Activated effector memory CD4-positive, alpha-beta T cell treated with Interleukin-2 at 50 U/mL for 16 hours (primary cell): Measurements from ENCODE around the gene CLDN5.

Source experiments
- DNase-seq: peaks from one replicate; pipeline ENCODE4 v3.0.0-alpha.2; 2020

The CLDN5 gene

DNA sequence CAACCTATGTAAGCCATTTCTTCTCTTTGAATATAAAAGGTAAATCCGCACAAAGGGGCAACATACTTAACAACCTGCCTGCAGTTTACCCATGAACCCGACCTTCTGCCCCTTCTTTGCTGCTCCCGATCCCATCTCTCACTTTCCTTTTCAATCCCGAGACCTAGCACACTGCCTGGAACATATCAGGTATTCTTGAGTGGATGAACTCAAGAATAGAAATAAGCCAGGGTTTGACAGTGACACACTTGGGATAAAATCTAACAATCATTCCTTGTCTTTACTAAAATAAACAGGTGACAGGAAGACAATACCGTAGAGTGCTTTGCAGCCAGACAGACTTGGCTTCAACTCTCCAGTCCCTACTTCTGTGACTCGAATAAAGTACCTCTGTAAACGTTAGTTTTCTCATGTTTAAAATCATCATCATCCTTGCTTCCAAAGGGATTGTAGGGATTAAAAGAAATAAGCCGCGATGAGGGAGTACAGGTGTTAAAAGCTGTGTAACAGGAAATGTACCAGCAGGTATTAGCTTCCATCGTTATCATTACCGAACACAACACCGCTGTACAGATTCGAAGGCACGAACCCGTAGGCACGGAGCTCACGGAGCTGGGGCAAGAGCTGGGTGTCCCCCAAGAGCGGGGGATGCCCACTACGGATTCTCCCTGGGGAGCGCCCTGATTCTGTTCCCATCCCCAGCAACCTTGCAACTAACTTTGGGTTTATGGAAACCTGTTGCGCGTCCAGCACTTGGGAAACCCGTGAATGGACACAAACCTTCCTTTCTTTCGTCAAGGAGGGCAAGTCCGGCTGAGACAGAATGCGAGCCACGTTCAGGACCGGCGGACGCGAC is 45.9 kb downstream of the CLDN5 start:
- DNase-seq = no peak

DNA sequence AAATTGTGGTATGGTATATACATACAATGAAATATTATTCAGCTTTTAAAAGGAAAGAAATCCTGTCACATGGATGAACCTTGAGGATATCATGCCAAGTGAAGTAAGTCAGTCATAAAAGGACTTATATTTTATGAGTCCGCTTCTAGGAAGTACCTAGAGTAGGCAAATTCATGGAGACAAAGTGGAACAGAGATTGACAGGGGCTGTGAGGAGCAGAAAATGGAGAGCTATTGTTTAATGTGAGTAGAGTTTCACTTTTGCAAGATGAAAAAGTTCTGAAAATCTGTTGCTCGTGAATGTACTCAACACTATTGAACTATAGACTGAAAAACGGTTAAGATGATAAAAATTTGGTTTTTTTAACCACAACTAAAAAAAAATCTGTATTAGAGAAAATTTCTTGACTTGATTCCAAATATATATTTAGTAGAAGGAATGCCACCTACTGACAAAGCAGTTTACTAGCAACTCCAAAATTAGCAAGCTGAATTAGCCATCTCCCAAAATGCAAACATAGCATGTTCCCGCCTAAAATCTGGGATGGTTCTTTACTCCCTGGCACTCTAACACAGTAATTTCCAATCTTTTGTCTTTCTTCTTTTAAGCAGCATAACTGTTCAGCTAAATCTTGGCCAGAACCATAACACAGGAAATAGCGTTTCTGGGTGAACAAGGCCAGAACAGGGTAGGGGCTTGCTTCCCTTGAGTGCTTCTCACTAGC is 46.7 kb downstream of the CLDN5 start:
- DNase-seq = no peak

DNA sequence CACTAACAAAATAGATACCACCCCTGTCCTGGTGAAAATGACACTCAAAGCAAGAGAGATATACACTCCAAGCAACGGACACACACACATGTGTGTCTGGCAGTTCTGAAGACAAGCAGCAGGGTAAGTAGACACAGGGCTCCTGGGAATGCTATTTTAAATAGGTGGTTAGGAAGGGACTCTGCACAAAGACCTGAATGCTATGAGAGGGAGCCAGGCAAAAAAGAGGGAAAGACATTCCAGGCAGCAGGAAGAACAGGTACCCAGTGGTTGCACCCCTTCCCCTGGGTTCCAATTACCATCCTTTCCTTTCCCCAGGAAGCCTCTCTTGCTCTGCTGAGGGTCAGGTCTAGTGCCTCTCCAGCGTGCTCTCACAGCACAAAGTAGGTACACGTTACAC is 48.2 kb downstream of the CLDN5 start:
- DNase-seq = no peak

DNA sequence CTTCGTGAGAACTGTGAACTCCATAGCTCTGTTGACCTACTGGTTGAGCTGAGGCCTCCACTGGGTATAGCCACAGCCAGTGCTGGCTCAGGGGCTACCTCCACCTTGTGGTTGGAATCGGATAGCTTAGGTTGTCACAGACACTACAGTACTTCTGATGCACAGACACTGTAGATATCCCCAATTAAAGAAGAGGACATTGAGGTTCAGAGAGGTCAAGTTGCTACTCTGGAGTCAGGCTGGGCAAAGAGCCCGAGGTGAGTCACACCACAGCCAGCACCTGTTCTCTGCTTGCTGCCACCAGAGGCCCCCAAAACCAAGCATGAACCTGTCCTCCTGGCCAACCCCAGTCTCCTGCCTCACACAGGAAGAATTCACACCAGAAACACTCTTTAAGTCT is 50.6 kb downstream of the CLDN5 start:
- no peak for DNase-seq
